Adrenal gland (tissue), 5 donors: Measurements from ENCODE around the gene DLEC1.

ENCODE experiments used
- CTCF ChIP-seq, 6 experiments: fragments of 450-650 bp in 4 of 6; fragments of 200-600 bp in 2 of 6; sonication (generic) in 1 of 6; IDR thresholded peaks; 1 replicate in 5 of 6; 2 replicates in 1 of 6; pipeline versions ENCODE4 v1.5.1 to v1.8.0; 2016 to 2021; ENCODE audit warnings: antibody characterized with exemption in 6 of 6, mild to moderate bottlenecking in 2 of 6, moderate library complexity in 1 of 6
- POLR2A ChIP-seq, 2 donors: fragments of 450-650 bp; IDR thresholded peaks; one replicate each; pipeline ENCODE4 v1.6.1; 2017; ENCODE audit warnings: antibody characterized with exemption in 2 of 2, mild to moderate bottlenecking in 2 of 2, moderate library complexity in 1 of 2
- donor health status: DM: no; HTN: no; CAD: no.

DNA sequence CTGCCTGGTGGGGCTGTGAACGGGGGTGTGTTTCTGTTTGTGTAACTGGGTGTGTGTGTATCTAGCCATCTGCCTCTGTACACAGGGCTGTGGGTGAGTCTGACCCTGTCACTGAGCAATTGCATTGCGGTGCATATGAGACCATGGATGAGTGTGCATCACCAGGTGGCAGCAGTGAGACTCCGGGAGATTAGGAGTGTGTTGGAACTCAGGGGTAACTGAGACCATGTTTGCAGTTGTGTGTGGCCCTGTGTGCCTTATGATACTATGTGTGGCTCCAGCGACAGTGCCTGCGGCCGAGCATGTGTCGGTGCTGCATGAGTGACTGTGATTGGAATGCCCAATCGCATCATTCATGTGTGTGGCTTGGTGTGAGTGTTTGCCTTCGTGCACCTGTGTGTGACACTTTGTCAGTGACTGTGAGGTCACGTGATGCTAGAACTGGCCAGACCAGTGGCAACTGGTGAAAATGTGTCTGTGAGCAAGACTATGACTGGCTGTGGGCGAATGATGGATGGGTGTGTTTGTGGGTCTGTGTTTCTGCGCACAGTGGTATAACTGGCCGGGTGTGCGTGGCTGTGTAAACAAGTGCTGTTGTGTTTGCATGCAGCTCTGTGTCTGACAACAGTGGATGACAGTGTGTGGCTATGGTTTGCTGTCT is 34.5 kb upstream of the DLEC1 start:
- TF ChIP-seq CTCF (IDR thresholded peaks at IDR 0.05) (peak; percentile 57 to 76 (median 70)), POLR2A (IDR thresholded peaks at IDR 0.05) (no peak)
